ENCODE results near the gene ZKSCAN3.
"Not testable (repeated sequence)": the region's sequence is repeated elsewhere in the genome, so short reads cannot be mapped to it uniquely, and the experiment has no call there.

The ZKSCAN3 gene

GRCh38 chr6:28401172-28401571, 51.4 kb downstream of the ZKSCAN3 start:
- Histone ChIP-seq H3K9ac (no peak overlapping the region), H3K9me3 (ENCODE audit: control insufficient read depth, low read length) (no peaks in the 10 kb centered on the region), H2AFZ (no peak overlapping the region), H3K4me3 (ENCODE audit: low read depth, low read length) (no peak overlapping the region), H3K27me3 (ENCODE audit: control insufficient read depth, insufficient read depth, low read length) (no peaks in the 10 kb centered on the region), H3K4me2 (ENCODE audit: low read length) (no peak overlapping the region), H3K36me3 (ENCODE audit: control insufficient read depth, insufficient read depth, low read length) (no peaks in the 10 kb centered on the region), H3K27ac (no peak overlapping the region), H3K79me2 (no peaks in the 10 kb centered on the region), H3K4me1 (peaks cover 3% of the 10 kb centered on the region)
- no peak for TF ChIP-seq CTCF (IDR thresholded peaks at IDR 0.05)

GRCh38 chr6:28402197-28402596, 52.5 kb downstream of the ZKSCAN3 start:
- H3K4me1 ChIP-seq = peaks cover 3% of the 10 kb centered on the region

GRCh38 chr6:28403923-28404322, 54.2 kb downstream of the ZKSCAN3 start:
- not testable (repeated sequence) for H2AFZ ChIP-seq; H3K4me2 ChIP-seq (ENCODE audit: low read length); H3K27ac ChIP-seq; H3K79me2 ChIP-seq; H3K9me3 ChIP-seq (ENCODE audit: control insufficient read depth, low read length); H3K9ac ChIP-seq; H3K4me3 ChIP-seq (ENCODE audit: low read depth, low read length); H3K36me3 ChIP-seq (ENCODE audit: control insufficient read depth, insufficient read depth, low read length); H3K27me3 ChIP-seq (ENCODE audit: control insufficient read depth, insufficient read depth, low read length); H3K4me1 ChIP-seq

More at GRCh38 chr6:28402197-28402596, 52.5 kb downstream of the ZKSCAN3 start:
- Histone ChIP-seq H3K9ac (no peak overlapping the region), H3K4me2 (ENCODE audit: low read length) (no peak overlapping the region), H3K79me2 (no peaks in the 10 kb centered on the region), H3K27me3 (ENCODE audit: control insufficient read depth, insufficient read depth, low read length) (no peaks in the 10 kb centered on the region), H3K9me3 (ENCODE audit: control insufficient read depth, low read length) (no peaks in the 10 kb centered on the region), H3K36me3 (ENCODE audit: control insufficient read depth, insufficient read depth, low read length) (no peaks in the 10 kb centered on the region), H3K27ac (no peak overlapping the region), H3K4me3 (ENCODE audit: low read depth, low read length) (no peak overlapping the region), H2AFZ (no peak overlapping the region)
- TF ChIP-seq CTCF (IDR thresholded peaks at IDR 0.05) = no peak

DNA sequence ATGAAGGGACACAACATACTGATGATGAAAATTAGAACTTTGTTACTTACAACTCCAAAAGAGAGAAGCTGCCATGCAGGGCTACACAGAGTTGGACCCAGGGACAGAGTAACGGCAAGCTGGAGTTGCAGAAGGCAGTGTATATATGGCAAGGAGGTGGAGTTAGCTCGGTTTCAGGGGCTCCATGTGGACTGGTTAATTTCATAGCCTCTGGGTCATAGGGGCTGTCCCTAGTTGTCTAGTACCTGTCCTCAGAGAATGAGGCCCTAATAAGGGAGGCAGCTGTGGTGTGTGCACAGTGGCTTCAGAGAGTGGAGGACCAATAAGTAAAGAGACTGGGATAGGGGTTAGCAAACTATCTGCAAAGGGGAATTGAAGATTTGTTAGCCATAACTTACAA, 57.7 kb downstream of the ZKSCAN3 start:
- no peak overlapping the region for H3K9ac ChIP-seq
- no peaks in the 10 kb centered on the region for H3K4me1 ChIP-seq
- H3K4me2 ChIP-seq (ENCODE audit: low read length) = no peak overlapping the region
- H3K79me2 ChIP-seq = no peaks in the 10 kb centered on the region
- no peak overlapping the region for H3K4me3 ChIP-seq (ENCODE audit: low read depth, low read length)
- no peaks in the 10 kb centered on the region for H3K9me3 ChIP-seq (ENCODE audit: control insufficient read depth, low read length)
- no peaks in the 10 kb centered on the region for H3K36me3 ChIP-seq (ENCODE audit: control insufficient read depth, insufficient read depth, low read length)
- H3K27me3 ChIP-seq (ENCODE audit: control insufficient read depth, insufficient read depth, low read length) = no peaks in the 10 kb centered on the region
- TF ChIP-seq CTCF (IDR thresholded peaks at IDR 0.05) = no peak
- no peak overlapping the region for H2AFZ ChIP-seq
- no peak overlapping the region for H3K27ac ChIP-seq

- Histone ChIP-seq H3K27me3 (ENCODE audit: control insufficient read depth, insufficient read depth, low read length) (no peaks in the 10 kb centered on the region), H3K9me3 (ENCODE audit: control insufficient read depth, low read length) (no peaks in the 10 kb centered on the region), H3K36me3 (ENCODE audit: control insufficient read depth, insufficient read depth, low read length) (no peaks in the 10 kb centered on the region), H3K27ac (no peak overlapping the region), H3K4me3 (ENCODE audit: low read depth, low read length) (no peak overlapping the region), H3K79me2 (no peaks in the 10 kb centered on the region), H3K9ac (no peak overlapping the region), H3K4me2 (ENCODE audit: low read length) (no peak overlapping the region), H2AFZ (no peak overlapping the region), H3K4me1 (no peaks in the 10 kb centered on the region)
- TF ChIP-seq CTCF (IDR thresholded peaks at IDR 0.05) = no peak
These were observed 58.5 kb downstream of the ZKSCAN3 start for GRCh38 chr6:28408076-28408802.

All from parathyroid adenoma (tissue), 2 donors.